ENCODE measurements around the gene FAAP100. TPM values are rescaled to one million over a fixed set of nuclear protein-coding genes. Genes with fewer than 3 reads are reported as not detected.

Gene FAAP100
- total and polyA plus RNA-seq, 2 donors: 14.0 to 21.0 TPM

DNA sequence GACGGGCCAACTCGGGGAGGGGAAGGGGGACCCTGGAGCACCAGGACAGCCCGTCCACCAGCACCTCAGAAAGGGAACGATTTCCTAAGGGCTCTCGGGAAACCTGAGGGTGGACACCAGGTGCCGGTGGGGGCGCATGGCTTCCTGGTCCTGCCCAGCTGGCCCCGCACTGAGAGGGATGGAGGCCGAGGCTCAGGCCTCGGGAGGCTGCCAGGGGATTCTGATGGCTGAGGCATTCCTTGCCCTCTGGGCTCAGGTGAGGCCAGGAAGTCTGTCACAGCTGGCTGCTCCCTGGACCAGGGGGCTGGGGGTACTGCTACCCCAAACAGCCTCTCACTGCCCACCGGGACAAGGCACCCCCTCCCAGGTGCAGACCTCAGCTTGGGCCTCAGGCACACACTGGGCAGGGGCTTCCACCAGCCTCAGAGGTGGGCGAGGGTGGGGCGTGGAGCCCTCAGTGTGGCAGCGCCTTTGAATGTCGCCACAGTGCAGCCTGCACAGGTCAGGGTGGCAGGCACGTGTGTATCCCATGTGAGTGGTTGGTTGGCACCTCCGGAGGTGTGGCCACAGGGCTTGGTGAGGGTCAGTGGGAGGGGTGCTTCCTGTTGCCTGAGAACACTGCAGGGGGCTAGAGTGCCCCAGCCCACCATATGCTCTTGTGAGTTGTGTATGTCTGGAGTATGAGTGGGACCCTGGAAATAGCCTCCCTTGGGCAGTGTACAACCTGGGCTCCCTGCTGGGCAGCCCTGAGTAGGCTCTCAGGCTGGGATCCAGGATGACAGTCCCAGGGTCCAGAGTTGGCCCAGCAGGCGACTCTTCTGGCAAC lies 27.9 kb downstream of the FAAP100 start:
- no peak for DNase-seq (ENCODE audit: extremely low spot score)
- Histone ChIP-seq H3K36me3 (ENCODE audit: insufficient read depth) (no peaks in the 10 kb centered on the region), H3K27ac (ENCODE audit: low read depth) (no peak overlapping the region), H3K4me3 (ENCODE audit: low read depth, low read length) (no peak overlapping the region), H3K4me1 (ENCODE audit: insufficient read depth) (no peaks in the 10 kb centered on the region)
- WGBS: 67% methylated on average over 18 of the region's 18 CpGs

DNA sequence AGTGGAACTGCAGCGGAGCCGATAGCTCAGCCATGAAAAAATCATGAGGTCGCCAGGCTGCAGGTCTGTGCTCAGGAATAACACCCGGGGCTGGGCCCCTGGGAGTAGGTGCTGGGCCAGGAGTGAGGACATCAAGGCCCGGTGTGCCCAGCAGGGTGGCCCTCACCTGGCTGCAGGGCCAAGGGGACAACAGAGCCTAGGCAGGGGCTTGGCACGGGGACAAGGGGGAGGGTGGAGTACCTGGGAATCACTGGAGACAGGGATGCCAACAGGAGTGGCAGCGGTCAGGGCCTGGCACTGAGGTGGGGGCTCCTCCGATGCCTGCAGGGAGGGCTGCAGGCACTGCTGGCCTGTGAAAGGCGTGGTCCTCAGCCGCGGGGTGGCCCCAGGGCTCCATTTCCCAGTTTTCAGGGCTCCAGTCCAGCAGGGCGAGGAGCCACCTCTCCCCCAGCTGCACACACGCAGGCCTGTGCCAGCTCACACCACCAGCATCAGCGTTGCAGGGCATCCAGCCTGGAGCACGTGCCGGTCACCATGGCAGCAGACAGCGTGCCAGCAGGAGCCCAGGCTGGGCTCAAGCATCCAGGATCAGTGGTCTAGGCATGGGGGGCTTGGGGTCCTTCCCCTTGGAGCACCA lies 28.6 kb downstream of the FAAP100 start:
- no peak overlapping the region for H3K27ac ChIP-seq (ENCODE audit: low read depth)
- no peaks in the 10 kb centered on the region for H3K4me1 ChIP-seq (ENCODE audit: insufficient read depth)
- H3K36me3 ChIP-seq (ENCODE audit: insufficient read depth): no peaks in the 10 kb centered on the region
- WGBS: 23% methylated on average over 17 of the region's 17 CpGs
- DNase-seq (ENCODE audit: extremely low spot score): no peak
- no peak overlapping the region for H3K4me3 ChIP-seq (ENCODE audit: low read depth, low read length)

DNA sequence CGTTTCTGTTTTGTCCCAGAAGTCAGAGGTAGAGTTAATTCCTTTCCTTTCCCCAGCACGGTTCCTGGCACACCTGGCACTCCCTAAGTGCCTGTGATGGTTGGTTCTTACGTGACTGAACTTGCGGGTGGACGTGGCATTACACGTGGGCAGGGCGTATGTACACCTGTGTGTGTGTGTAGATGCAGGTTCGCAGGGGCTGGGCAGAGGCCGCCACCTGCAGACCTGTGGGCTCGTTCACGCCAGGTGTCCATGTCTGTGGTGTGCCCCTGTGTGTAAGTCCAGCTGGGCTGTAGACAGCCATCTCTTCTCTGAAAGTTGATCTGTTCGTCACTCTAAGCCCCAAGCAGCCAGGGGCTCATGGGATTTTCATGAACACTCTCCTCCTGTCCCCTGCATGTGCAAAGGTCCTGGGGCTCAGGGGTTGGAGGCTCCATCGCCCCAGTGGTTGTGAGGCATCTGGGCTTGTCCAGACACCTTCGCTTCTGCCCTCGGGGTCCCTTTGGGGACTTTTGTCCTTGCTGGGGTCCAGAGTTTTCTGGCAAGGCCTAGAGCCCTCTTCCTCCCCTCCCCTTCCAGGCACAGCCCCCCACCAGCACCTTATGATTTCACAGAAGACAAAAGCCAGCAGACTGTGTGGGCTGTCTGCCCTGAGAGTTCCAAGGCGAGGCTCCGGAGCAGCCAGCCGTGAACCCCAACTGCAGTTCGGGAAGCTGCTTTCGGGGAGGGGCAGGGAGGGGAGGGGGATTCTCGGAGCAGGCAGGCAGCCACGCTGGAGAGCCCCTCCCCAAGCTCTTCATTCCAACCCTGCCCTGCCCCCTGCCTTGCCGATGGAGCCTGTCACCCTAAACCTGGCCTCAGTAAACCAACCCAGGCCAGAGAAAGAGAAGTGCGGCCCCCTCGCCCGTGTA lies 29.4 kb downstream of the FAAP100 start:
- Histone ChIP-seq H3K36me3 (ENCODE audit: insufficient read depth) (no peaks in the 10 kb centered on the region), H3K4me1 (ENCODE audit: insufficient read depth) (no peaks in the 10 kb centered on the region), H3K27ac (ENCODE audit: low read depth) (no peak overlapping the region), H3K4me3 (ENCODE audit: low read depth, low read length) (no peak overlapping the region)
- no peak for DNase-seq (ENCODE audit: extremely low spot score)
- WGBS: 59% methylated on average over 26 of the region's 26 CpGs

DNA sequence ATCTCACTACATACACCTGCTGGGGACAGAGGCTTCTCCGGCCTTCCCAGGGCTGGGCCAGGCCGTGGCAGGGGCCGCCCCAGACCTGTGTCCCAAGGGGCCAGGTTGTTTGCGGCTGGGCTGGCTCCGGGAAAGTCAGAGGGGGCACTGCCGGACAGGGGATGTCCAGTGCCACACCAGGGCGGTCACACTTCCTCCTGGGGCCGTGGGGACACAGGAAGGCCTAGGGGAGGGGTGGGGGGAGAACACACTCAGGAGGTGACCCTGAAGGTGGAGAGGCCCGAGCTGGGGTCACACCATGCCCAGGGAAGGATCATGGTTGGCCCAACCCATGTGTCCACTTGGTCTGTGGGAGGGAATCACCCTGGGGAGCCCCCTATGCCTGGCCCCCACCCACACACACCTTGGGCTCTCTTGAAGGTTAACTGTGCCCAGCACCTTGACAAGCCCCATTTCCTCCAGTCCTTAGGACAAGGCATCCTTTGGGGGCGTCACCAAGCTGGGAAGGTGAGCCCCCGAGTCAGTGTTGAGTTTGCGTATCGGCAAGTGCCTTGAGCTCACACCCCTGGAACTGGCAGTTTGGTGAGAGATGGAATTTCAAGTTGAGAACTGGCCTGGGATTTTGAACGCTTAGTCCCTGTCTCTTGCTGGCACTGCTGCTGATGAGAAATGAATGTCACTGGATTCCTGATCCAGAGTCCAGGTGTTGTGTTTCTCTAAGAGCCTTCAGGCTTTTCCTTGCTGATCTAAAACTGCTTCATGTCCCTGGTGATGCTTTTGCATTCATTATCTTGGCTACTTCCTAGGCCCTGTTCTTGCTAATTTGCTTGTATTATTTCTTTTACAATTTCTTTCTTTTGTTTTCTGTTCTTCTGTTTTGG lies 31.9 kb downstream of the FAAP100 start:
- Histone ChIP-seq H3K27ac (ENCODE audit: low read depth) (no peak overlapping the region), H3K4me3 (ENCODE audit: low read depth, low read length) (no peak overlapping the region), H3K4me1 (ENCODE audit: insufficient read depth) (no peaks in the 10 kb centered on the region), H3K36me3 (ENCODE audit: insufficient read depth) (no peaks in the 10 kb centered on the region)
- DNase-seq (ENCODE audit: extremely low spot score): no peak
- 66% methylated on average over 14 of the region's 14 CpGs for WGBS

DNA sequence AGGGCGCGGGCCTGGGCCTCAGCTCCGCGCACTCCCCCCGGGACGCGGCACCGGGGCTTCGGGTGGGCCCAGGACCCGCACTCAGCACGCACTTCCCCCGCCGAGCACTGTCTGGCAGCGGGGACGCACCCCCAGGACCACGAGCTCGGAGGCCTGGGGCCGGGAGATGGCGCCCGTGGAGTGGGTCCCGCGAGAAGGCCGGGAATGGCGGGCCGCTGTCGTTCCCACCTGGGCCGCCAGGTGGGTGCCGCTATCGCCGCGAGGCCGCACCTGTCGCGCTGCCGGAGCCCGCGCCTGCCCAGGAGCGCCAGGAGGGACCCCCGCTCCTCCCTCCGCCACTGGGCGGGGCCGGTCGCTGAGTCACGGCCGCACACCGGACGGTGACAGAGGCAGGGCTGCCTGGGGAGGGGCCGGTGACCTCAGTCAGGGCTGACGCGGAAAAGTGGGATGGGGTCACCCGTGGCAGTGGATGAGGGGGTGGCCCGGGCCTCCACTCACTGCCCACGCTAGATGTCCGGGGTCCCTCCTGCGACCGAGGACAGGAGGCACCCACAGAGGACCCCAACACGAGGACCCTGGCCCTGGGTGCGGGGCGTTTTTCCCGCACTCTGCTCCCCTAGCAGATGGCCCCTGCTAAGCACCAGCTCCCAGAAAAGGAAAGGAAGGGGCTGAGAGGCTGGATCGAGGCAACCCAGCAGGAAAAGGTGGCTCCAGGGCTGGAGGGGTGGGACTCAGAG lies 32.7 kb downstream of the FAAP100 start:
- DNase-seq (ENCODE audit: extremely low spot score): no peak
- Histone ChIP-seq H3K4me3 (ENCODE audit: low read depth, low read length) (peak overlapping the region; percentile 28), H3K4me1 (ENCODE audit: insufficient read depth) (no peaks in the 10 kb centered on the region), H3K27ac (ENCODE audit: low read depth) (no peak overlapping the region), H3K36me3 (ENCODE audit: insufficient read depth) (no peaks in the 10 kb centered on the region)
- whole genome bisulfite sequencing: 5% methylated on average over 60 of the region's 61 CpGs

DNA sequence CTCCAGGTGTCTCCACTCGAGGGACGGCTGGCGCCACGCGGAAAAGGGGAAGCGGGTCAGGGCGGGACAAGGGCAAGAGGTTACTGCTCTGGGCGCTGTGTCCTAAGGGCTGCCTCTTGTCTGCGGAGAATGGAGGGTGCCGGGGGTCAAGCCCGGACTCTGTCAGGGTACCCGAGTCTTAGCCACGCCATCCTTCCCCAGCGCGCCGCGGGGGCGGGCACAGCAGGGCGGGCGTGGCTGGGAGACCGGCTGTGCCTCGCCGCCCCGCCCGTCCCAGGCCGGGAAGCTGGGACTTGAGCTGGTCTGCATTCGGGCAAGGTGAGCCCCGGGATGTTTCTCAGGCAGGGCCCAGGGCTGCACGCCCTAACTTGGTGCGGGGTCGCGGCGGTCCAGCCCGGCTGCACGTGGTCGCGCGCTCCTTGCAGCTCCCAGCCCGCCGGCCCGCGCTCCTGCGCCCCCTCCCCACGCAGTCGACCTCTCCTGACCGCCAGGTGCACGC lies 33.3 kb downstream of the FAAP100 start:
- 1% methylated on average over 47 of the region's 47 CpGs for WGBS
- no peaks in the 10 kb centered on the region for H3K4me1 ChIP-seq (ENCODE audit: insufficient read depth)

DNA sequence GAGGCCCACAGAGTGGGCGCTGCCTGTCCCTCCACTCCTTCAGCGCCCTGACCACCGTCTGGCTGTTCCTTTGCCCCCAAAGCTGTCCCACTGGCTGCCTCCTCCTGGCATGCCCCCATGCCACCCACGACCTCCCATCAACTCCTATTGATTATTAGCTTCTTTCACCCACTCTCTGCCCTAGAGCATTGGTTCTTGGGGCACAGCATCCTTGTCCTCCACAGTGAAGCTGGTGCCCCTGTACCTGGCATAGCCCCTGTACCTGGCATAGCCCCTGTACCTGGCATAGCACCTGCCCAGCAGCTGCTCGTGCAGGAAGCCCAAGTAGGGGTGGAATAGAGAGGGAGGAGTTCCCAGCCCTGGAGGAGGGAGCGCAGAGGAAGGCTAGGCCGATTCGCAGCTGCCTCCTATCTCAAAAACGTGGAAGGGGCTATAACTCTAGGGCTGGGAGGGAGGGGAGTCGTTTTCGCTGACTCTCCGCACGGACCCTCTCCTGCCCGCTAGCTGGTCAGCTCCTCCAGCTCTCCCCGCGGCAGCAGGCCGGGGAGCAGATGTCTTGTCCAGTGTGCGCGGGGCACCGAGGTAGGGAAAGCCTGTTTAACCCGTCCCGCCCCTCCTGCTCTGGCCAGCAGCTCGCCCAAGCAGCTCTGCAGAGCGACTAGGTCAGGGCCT lies 33.9 kb downstream of the FAAP100 start:
- WGBS: 21% methylated on average over 24 of the region's 24 CpGs
- H3K4me1 ChIP-seq (ENCODE audit: insufficient read depth): no peaks in the 10 kb centered on the region
- H3K36me3 ChIP-seq (ENCODE audit: insufficient read depth): no peaks in the 10 kb centered on the region
- no peak overlapping the region for H3K4me3 ChIP-seq (ENCODE audit: low read depth, low read length)
- H3K27ac ChIP-seq (ENCODE audit: low read depth): peak overlapping the region; percentile 25
- no peak for DNase-seq (ENCODE audit: extremely low spot score)

More for the DNA sequence above, 33.3 kb downstream of the FAAP100 start:
- H3K27ac ChIP-seq (ENCODE audit: low read depth): peak overlapping the region; percentile 25
- peak overlapping the region; percentile 28 for H3K4me3 ChIP-seq (ENCODE audit: low read depth, low read length)
- H3K36me3 ChIP-seq (ENCODE audit: insufficient read depth): no peaks in the 10 kb centered on the region
- no peak for DNase-seq (ENCODE audit: extremely low spot score)

DNA sequence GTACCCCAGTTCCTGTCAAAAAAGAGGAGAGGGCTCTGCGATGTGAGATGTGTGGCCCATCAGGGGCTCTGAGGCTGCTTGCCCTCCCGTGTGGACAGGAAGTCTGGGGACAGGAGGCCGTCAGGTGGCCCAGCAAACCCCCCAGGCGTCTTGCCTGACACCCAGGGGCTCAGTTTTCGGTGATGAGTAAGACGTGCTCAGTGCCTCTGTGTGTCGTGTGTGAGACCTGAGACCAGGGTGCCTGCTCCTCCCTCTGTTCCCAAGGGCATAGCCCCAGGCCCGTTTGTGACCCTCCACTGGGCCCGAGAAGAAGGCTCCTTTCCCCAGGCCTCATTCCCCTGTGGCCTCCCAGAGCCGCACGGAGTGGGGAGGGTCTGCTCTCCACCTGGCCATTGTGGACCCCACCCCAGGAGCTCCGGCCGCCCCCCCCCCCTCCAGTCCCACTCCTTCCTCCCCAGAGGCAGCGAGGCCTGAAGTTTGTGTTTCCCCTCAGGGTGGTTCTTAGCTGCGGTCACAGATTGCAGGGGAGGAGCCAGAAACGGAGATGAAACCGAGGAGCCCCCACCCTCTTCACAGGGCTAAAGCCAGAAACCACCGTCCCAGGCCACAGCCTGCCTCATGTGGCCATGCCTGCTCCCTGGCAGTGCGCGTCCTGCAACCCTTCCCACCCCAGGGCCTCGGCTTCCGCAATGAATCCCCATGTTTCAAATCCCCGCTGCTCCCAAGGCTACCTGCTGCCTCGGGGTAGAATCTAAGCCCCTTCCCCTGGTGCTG lies 34.6 kb downstream of the FAAP100 start:
- no peaks in the 10 kb centered on the region for H3K36me3 ChIP-seq (ENCODE audit: insufficient read depth)
- DNase-seq (ENCODE audit: extremely low spot score): no peak
- no peak overlapping the region for H3K4me3 ChIP-seq (ENCODE audit: low read depth, low read length)
- H3K4me1 ChIP-seq (ENCODE audit: insufficient read depth): no peaks in the 10 kb centered on the region
- 39% methylated on average over 24 of the region's 24 CpGs for WGBS
- no peak overlapping the region for H3K27ac ChIP-seq (ENCODE audit: low read depth)

DNA sequence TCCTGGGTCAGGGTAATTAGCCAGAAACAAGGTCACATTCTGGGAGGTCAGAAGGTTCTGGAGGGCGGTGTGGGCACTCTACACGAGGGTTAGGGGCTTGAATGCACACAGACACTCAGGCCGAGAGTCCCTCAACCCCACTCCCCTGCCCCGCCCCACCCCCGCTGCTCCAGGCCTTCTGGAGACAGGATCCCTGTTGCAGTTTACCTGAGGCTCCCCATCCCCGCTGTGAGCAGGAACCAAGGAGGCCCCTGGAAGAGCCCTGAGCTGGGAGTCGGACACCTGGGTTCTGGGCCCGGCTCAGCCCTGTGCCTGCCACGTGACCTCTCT lies 35.2 kb downstream of the FAAP100 start:
- 70% methylated on average over 9 of the region's 9 CpGs for WGBS
- DNase-seq (ENCODE audit: extremely low spot score): no peak
- Histone ChIP-seq H3K36me3 (ENCODE audit: insufficient read depth) (no peaks in the 10 kb centered on the region), H3K4me3 (ENCODE audit: low read depth, low read length) (no peak overlapping the region), H3K27ac (ENCODE audit: low read depth) (no peak overlapping the region), H3K4me1 (ENCODE audit: insufficient read depth) (no peaks in the 10 kb centered on the region)

DNA sequence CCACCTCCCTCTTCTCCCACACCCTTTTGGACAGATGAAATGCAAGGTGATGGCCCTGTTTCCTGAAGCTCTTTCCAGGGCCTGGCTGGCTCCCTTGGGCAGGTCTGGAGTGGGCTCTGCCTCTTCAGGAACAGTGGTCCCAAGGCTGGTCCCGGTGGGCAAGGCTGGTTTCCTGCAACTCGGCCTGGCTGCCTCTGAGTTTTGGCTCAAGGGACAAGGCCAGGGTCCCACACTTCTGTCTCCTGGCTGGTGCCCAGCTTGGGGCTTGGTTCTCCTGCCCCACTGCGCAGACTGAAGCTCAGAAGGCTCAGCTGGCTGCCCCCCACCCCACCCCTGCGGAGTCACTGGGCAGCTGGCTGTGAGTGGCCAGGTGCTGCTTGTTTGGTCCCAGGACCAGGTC lies 35.7 kb downstream of the FAAP100 start:
- no peak overlapping the region for H3K4me3 ChIP-seq (ENCODE audit: low read depth, low read length)
- no peak for DNase-seq (ENCODE audit: extremely low spot score)
- H3K36me3 ChIP-seq (ENCODE audit: insufficient read depth): no peaks in the 10 kb centered on the region
- H3K4me1 ChIP-seq (ENCODE audit: insufficient read depth): no peaks in the 10 kb centered on the region
- no peak overlapping the region for H3K27ac ChIP-seq (ENCODE audit: low read depth)
- WGBS: 55% methylated on average over 4 of the region's 4 CpGs

DNA sequence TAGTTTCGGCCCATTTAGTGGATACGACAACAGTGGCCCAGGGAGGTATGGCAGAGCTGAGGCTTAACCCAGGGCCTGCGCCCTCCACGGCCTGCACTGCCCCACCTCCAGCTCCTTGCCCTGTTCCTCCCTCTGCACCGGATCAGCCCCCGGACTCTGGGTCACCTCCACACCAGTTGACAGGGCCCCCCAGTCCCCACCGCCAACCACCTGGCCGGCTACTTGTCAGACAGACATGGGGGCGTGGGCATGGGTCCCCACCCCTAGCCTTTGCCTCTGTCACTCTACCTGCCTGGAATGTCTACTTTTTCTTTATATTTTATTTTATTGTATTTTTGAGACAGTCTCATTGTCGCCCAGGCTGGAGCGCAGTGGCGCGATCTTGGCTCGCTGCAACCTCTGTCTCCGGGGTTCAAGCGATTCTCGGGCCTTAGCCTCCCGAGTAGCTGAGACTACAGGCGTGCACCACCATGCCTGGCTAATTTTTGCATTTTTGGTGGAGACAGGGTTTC lies 36.6 kb downstream of the FAAP100 start:
- H3K27ac ChIP-seq (ENCODE audit: low read depth): peak overlapping the region; percentile 80
- peak overlapping the region; percentile 81 for H3K4me3 ChIP-seq (ENCODE audit: low read depth, low read length)
- no peaks in the 10 kb centered on the region for H3K4me1 ChIP-seq (ENCODE audit: insufficient read depth)
- no peak for DNase-seq (ENCODE audit: extremely low spot score)
- WGBS: 41% methylated on average over 19 of the region's 19 CpGs
- H3K36me3 ChIP-seq (ENCODE audit: insufficient read depth): no peaks in the 10 kb centered on the region

All from urinary bladder (tissue), 4 donors.